ENCODE data around the gene PHACTR2.

Gene PHACTR2

DNA sequence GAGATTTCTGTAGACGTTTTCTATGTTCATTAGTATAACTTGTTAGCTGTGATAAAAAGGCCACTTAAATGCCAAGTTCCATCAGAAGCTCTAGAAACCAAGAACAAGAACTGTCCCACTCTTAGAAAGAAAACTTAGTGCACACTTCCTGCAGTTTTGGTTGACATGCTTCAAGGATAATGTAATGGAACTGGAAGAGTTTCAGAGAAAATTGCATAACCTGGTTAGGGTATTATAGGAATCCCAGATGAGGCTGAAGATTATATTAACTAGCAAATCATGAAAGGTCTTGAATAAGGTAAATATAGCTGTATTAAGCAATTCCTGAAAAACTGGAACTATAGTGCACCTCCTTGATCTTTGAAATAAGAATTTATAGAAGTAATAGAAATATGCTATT lies 1.8 kb upstream of the PHACTR2 start:
- DNase-seq, result no peak

DNA sequence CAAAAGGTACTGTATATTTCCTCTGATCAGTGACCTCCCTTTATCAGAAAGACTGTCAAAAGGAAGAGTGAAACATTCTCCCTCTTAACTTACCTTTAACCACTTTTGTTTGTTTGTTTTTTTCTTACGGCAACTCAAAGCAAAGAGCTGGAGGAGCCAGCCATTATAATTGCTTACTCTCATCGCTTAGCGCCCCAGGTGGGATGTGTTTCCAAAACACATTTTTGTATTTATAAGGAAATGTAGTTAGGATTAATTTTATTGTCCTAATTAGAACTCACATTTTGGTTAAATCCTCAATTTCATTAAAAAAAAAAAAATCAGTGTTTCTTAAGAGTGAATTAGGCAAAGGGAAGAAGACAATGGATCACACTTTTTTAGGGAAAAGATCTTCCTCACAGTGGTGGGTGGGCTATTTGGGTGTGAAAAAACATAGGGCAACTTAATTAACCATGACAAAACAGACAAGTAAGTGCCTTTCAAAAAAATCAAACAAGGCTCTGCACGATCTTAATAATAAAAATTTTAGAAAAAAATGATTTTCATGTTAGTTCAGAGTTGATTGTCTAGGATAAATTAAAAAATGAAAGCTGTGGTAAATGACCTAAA lies 1.2 kb upstream of the PHACTR2 start:
- DNase-seq, result no peak

DNA sequence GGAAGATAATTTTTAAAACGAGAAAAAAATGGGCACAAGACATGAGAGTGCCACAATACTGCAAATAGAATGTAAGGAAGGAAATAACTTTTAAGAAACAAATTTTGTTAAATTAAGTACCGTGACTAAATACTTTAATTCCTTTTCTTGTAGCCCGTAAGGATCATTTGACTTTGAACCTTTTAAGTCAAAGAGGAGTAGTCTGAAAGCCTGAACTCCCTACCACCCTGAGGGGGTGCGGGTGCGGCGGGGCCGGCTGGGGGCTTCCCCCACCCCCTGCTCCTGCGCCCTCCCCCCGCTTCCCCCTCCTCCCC lies 231 bp upstream of the PHACTR2 start:
- no peak for DNase-seq

DNA sequence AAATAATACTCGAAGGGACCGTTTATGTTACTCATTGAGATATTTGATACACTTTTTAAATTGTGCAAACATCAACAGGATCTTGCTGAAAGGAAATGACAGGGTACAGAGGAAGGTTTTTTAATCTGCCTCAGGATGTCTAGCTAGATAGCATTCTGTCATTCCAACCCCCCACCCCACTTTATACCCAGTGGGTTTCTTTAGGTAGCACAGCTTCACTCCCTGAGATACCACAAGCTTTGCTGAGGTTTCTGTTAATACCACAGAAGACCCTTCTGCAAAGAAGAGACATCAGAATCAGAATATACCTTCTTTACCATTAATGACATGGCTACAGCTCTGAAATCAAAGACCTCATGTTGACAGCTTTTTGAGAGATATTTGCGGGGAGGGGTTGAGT lies 1.3 kb downstream of the PHACTR2 start:
- DNase-seq, result no peak

DNA sequence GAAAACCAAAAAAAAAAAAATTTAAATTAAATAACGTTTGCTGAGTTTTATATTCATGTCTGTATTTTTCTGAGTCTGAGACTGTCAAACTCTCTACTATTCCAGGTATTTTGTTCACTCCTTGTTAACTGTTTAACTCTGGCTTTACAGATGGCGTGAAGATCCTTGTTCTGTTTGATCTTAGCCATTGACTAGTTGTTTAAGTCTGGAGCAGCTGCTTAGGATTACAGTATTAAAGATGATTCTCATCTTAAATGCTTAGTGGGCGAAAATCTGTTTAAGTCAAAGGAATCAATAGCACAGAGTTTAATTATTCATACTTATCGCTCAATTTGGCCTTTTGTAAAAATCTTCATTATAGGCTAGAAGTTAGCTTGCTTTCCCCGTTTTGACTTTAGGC lies 2.4 kb downstream of the PHACTR2 start:
- no peak for DNase-seq

DNA sequence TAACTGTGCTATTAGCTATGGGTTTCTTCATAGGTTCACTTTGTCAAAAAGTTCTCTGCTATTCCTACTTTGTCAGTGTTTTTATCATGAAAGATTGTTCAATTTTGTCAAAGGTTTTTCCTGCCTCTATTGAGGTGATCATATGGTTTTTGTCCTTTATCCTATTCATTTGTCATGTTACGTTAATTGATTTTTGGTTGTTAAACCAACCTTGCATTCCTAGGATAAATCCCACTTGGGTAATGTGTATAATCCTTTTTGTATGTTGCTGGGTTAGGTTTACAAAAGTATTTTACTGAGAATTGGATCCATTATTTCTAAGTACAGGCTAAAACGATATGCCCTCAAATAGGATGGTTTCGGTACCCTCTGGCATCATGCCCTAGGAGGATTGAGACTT lies 5.0 kb downstream of the PHACTR2 start:
- no peak for DNase-seq

DNA sequence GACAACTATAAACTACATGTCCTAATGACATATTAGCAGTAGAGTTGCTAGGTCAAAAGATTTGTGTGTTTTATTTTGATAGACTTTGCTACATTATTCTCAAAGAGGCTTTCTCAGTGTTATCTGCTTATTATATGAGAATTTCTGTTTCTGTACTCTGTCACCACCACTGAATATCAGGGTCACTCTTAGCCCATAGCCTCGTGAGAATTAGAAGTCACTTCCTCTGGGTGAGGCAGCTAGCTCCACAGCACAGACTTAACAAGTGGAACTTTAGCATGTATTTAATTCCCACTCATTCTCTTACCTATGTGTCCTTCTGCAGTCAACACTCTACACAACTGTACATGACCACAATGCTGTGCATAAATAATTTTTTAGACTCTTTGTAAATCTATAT lies 6.7 kb downstream of the PHACTR2 start:
- no peak for DNase-seq

DNA sequence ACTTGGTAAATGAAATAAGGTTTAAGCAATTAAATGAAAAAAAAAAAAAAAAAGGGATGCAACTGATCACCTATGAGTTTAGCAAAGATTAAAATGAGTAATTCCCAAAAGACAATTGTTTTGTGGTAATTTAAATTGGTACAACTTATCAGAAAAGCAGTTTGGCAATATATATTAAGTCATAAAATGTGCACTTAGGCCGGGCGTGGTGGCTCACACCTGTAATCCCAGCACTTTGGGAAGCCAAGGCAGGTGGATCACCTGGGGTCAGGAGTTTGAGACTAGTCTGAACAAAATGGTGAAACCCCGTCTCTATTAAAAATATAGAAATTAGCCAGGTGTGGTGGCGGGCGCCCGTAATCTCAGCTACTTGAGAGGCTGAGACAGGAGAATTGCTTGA lies 7.9 kb downstream of the PHACTR2 start:
- DNase-seq, result no peak

DNA sequence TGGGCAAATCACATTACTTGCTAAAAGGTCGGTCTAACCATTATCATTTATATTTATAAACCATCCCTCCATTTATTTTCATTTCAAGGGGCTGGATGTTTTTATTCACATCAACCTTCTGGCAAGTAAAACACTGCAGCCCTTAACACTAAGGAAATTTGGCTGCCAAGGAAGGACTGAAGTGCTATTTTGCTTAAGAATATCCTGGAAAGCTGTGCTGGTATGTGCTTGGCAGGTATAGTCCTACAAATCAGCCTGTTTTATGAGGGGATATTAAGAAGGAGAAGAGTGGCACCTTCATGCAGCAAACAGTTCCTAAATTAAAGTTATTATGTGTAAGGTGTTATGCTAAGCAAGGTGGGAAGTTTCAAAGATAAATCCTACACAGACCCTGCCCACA lies 9.8 kb downstream of the PHACTR2 start:
- DNase-seq, result no peak

DNA sequence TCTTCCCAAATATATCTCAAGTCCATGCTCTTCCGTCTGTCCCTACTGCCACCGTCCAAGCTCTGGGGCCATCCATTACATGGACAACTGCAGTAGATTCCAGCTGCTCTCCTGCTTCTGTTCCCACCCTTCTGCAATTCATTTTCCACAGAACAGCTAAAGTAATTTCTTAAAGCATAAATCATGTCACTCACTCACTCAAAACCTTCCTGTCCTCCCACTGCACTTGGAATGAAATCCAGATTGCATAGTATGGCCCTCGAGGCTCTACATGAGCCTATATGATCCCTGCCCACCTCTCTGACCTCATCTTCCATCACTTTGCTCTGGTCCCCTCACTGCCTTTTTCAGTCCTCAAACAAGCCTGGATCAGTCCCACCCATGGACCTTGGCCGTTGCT lies 10.9 kb downstream of the PHACTR2 start:
- DNase-seq, result no peak

DNA sequence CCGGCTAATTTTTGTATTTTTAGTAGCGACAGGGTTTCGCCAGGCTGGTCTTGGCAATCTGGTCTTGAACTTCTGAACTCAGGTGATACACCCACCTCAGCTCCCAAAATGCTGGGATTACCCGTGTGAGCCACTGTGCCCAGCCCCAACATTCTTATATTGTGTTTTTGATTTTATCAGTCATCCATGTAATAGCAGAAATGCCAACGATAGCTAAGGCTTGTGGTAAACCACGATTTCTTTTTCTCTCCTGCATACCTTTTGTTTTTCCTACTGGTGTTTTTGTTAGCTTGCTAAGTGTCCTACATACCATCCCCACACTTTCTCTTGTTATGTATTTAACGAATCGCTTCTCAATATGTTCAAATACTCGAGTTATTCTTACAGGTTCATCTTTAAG lies 12.1 kb downstream of the PHACTR2 start:
- DNase-seq, result no peak

DNA sequence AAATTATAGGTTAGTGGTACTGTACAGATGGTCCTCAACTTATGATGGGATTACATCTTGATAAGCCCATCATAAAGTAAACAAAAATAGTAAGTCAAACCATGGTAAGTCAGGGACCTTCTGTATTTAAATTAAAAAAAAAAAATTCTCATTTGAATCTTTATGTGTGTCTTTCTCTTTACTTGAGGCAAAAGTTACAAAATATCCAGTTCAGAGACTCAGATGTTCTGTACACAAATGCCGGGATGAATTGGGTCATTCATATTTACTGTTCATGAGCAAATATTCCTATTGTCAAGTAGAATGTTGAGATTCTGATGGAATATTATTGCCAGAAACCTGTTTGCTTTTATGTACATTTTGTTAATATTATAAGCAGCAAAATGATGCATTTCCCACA lies 13.4 kb downstream of the PHACTR2 start:
- no peak for DNase-seq

DNA sequence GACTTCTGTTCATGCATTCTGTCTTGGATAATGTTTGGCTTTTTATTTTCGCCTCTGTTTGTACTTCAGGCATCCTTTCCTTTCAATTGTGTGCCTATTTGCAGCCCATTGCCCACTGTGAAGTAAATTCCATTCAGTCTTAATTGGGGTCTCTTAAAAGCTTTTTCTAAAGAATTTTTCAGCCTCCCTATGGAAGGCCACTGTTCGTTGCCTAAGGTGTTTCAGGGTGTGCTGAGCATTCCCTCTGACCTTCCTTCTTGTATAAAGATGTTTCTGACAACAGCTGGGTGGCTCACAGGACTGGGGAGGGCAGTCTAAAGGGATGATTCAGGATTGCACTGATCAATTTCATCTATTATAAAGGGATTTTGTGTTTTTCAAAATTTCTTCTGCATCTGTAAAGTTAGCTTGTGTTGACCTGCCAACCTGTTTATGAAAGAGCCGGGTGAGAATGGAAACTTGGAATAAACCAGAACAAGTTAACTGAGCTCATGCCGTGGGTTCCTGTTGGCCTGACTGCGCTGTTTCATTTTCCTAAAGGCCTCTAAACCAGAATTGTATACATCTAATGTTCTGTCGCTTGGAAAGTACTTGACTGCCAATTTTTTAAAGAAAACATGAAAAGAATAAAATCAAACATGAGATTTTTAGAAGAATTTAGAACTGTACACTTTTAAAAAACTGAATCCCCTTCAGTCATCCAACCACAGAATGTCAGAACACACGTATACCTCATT lies 14.3 kb downstream of the PHACTR2 start:
- no peak for DNase-seq

DNA sequence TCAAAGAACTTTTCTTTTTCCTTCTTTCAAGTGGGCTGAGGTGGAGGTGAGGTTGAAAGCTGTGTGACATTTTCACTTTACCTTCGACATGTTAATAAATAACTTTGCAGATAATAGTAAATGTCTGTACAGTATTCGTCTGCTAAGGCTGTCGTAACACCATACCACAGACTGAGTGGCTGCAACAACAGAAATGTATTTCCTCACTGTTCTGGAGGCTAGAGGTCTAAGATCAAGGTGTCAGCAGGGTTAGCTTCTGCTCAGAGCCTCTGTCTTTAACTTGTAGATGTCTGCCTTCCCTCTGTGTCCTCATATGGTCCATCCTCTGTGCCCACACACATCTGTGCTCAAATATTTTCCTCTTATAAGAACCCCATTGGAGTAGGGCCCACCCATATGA lies 14.9 kb downstream of the PHACTR2 start:
- DNase-seq, result no peak

DNA sequence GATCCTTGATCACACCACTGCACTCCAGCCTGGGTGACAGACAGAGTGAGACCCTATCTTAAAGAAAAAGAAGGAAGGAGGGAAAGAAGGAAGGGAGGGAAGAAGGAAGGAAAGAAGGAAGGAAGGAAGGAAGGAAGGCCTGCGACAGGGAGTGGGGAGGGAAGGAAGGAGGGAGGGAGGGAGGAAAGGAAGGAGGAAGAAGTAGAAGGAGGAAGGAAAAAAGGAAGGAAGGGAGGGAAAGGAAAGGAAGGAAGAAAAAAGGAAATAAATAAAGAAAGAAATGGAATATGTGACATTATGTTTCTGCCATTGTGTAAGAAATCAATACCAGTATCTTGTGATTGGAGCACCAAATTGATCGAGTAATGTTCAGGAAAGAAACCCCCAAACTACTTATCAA lies 16.2 kb downstream of the PHACTR2 start:
- no peak for DNase-seq

DNA sequence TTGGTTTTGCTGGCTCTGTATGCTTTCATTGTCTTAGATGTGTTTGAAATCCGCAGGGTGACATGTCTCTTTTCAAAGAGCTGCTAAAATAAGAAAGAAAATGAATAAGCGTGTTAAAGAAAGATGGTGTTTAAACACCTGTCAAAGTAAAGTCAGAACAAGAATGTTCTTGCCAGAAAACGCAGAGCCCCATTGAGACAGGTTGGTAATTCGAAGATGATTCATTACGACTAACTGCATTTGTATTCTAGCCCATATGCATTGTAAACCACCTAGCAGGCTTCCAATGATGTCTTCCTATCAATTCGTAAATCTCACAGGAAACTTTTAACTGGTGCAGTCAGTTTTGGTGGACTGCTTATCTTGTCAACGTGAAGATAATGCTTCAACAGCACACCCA lies 16.8 kb downstream of the PHACTR2 start:
- no peak for DNase-seq

DNA sequence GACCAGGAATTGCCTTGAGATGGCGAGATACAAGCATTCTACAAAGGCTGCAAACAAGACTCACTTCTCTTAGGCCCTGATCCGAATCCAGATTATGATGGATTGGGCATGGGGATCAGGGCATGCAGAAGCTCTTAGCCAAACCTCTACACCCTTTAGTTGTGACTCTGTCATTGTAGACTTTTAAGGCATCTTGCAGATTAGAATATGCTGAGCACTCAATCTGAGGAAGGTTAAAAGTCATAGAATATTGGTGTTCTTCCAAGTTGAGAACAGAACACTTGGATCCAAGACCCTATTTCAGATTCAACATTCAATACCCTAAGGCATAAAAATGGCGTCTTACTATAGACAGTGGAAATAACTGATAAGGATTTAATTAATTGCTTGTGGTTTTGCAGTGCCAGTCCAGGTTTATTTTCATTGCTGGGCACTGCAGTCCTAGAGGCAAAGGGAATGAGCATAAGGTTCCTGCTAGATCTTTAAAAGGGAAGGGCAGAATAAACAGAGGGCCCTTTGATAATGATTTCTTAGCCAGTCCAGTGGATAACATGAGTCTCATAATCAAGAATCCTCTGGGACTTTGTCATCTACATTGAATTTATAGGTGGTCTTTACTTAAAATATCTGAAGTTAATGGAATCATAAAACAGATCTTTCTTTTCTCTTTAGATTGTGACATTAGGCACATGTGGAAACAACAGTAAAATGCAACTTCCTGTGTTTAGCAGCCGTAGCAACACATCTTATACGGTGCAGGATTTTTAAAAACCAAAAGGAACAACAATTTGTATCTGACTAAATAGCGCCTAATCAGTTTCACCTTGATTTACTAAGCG lies 17.6 kb downstream of the PHACTR2 start:
- no peak for DNase-seq

DNA sequence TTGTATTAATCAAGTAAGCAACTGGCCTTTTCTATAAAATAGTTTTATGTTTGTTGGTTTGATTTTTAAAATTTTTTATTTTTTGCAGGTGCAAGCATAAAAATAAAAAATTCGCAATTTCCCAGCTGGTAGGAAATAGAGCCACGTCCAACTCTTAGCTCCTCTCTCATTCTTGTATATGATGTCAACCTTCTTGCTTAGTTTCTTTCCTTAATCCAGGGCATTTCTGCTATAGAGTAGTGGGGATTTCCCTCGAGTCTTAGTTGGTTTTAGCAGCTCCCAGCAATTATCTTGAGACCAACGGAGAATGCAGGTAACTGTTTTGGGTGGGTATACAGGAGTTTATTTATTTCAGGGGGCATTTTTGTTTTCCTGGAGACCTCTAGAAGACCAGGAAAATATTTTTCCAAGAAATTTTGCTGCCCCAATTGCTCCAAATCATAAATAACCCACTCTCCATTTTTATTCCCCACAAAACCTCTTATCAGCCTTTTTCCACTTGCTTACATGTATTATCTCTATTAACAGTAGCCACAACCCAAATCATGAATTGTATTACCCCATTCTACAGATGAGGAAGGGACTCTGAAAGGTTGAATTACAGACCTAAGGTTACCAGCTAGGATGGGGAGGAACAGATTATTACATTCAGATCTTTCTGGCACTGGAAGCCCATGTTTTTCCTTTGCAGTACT lies 18.4 kb downstream of the PHACTR2 start:
- no peak for DNase-seq

DNA sequence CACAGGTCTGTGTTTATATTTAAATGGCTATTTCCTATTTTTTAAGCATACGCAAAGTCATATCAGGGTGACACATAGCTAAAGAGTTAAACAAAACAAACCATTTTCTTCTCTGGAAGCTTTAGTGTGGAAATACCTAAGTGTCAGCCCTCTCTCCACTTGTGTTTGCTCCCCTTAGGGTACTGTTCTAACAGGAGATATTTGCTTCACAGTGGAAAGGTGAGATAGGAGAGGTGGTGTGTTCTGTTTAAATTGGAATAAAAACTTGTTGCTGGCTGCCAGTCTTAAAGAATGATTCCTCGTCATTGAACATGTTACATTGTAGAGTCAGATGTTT lies 18.9 kb downstream of the PHACTR2 start:
- DNase-seq, result no peak

DNA sequence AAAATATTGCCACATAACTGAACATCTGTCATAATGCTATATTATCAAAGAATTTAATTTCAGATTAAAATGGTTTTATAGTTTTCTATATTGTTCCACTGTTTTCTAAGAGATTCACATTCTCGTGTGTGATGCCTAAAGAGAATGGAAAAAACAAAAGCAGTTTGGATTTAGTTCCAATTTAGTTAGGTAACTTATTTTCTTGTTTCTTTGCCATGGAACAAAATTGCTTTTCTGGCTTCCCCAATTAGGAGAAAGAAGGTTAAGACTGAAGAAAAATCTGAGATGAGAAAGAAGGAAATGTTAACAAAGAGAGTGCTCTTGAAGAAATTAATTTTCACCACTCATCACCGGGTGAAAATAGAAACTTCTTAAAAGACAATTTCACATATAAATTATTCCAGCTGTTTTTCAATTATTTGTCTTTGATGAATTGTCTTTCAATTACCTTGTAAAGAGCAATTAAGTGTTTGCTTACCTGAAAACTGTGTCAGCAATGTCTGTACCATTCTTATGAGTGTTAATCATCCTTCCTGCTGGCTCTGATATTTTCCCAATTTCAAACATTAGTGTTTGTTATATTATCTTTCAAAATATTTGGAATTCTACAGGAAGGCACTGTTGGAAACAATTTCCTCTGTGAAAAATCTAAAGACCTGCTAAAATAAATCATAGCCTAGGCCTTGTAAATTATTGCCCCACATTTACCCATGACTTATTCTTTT lies 19.5 kb downstream of the PHACTR2 start:
- no peak for DNase-seq

DNA sequence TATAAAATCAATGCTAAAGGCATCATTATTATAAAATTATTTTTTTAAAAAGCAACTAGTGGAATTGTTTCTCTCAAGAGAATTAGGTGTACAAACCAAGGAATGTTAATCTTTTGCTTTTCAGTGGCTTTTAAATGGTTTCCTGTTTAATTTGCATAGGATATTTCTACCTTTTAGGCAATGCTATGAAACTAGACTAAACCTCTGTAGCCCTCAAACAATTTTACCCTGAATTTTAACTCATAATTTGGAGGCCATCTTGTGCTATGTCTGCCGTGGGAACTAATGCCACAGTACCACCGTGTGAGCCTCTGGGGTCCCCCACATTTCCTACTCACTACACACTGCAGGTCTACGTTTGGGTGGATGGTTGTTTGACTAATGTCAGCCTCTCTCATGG lies 20.6 kb downstream of the PHACTR2 start:
- DNase-seq, result no peak

DNA sequence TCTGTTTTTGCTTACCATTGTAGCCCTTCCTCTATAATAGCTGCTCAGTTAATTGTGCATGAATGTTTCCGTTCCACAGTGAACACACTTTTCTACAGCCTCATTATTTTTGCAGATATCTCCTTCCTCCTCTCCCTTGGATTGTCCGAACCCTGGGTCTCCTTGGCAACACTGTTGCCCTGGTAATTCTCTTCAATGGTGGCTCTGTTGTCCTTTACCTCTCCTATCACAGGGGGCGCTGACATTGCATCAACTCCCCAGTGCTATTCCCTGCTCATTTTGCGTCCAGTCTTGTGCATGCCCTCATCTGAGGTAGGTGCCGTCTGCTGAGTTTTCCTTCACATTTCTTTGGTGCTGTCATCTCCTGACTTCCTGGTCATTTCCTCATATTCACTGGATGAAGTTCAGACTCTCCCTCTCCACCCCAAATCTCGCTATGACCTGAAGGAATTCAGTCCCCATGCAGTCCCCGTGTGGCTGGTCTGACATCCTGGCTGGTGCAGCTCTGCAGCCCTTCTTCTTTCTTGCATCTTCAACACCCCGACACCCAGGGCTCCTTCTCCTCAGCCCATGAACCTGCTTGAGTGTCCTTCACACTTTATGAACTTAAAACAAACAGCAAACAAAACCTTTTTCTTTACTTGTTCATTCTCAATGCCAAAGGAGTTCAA lies 21.1 kb downstream of the PHACTR2 start:
- no peak for DNase-seq

DNA sequence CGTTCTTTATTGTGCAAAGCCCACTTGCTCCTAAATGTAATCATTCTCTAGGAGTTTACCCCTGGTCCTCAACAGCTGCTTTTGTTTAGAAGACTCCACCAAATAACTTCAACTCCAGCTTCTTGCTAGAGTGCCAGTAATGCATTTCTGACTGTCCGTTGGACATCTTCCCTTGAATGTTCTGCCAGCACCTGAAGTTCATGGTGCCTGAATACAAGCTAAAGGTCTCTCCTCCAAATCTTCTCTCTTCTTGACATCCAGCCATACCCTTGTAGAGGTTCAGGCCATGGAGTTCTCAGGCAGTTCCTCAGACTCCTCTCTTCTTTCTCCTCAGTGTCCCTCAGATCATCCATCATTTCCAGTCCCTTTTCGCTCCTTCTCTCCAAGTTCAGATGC lies 21.7 kb downstream of the PHACTR2 start:
- no peak for DNase-seq

Measured in DMS79 (cell line).